CD4-positive, alpha-beta T cell (primary cell): ENCODE measurements around the gene CNIH4. TPM values are rescaled to one million over a fixed set of nuclear protein-coding genes. Genes with fewer than 3 reads are reported as not detected.

Source experiments
- ATAC-seq: fragments of 200-7000 bp; cut with Tn5 transposase; one replicate; pipeline ENCODE4 v1.10.0; 2022; ENCODE audit warnings: mild to moderate bottlenecking; ENCODE audit not compliant: poor library complexity
- CTCF ChIA-PET: fragments of 350-600 bp; sonication (Branson Sonifier 250); formaldehyde crosslinking; loops from one replicate; lab custom pipeline; 2021; ENCODE audit warnings: antibody characterized with exemption, inconsistent platforms; lab: Charles Lee
- POLR2A ChIA-PET: fragments of 350-600 bp; sonication (Branson Sonifier 250); formaldehyde crosslinking; loops from one replicate; lab custom pipeline; 2021; ENCODE audit warnings: antibody characterized with exemption, inconsistent platforms; lab: Charles Lee
- DNase-seq, 14 experiments: peaks; one replicate each; pipeline ENCODE4 v3.0.0-alpha.2; 2013 to 2020; ENCODE audit warnings: mixed read lengths in 2 of 14
- H3K27ac ChIP-seq, 2 donors: one replicate each; pipeline versions ENCODE4 v1.5.1 to v1.7.0; 2013; ENCODE audit warnings: low read length in 2 of 2, low read depth in 1 of 2, mild to moderate bottlenecking in 1 of 2
- H3K27me3 ChIP-seq, 2 experiments: 1 replicate in 1 of 2; 2 replicates in 1 of 2; pipeline versions ENCODE4 v1.6.1 to v1.7.0; 2013; ENCODE audit warnings: low read length in 2 of 2, control low read depth in 1 of 2, mild to moderate bottlenecking in 1 of 2, moderate library complexity in 1 of 2; ENCODE audit not compliant: insufficient read depth in 2 of 2, control insufficient read depth in 1 of 2
- H3K36me3 ChIP-seq: one replicate; pipeline ENCODE4 v1.6.1; 2013; ENCODE audit warnings: low read length, control low read depth; ENCODE audit not compliant: insufficient read depth
- H3K4me1 ChIP-seq: one replicate; pipeline ENCODE4 v1.6.1; 2013; ENCODE audit warnings: low read length, control low read depth; ENCODE audit not compliant: insufficient read depth
- H3K4me3 ChIP-seq: one replicate; pipeline ENCODE4 v1.5.1; 2013; ENCODE audit warnings: mild to moderate bottlenecking, low read length, moderate library complexity
- H3K9me3 ChIP-seq, 2 experiments: 1 replicate in 1 of 2; 2 replicates in 1 of 2; pipeline versions ENCODE4 v1.6.1 to v1.7.0; 2013; ENCODE audit warnings: low read length in 2 of 2, mild to moderate bottlenecking in 2 of 2, control low read depth in 1 of 2, moderate library complexity in 1 of 2; ENCODE audit not compliant: control insufficient read depth in 1 of 2, insufficient read depth in 1 of 2
- H3K27ac Mint-ChIP-seq: one replicate; pipeline ENCODE4 v1.8.0; 2020; ENCODE audit warnings: mixed read lengths
- H3K27me3 Mint-ChIP-seq: one replicate; pipeline ENCODE4 v1.8.0; 2021; ENCODE audit warnings: mixed read lengths
- H3K36me3 Mint-ChIP-seq: one replicate; pipeline ENCODE4 v1.8.0; 2021; ENCODE audit warnings: low read depth, mixed read lengths
- H3K4me1 Mint-ChIP-seq: one replicate; pipeline ENCODE4 v1.8.0; 2021; ENCODE audit warnings: low read depth, mixed read lengths
- H3K4me3 Mint-ChIP-seq: one replicate; pipeline ENCODE4 v1.8.0; 2020; ENCODE audit warnings: mild to moderate bottlenecking, mixed read lengths
- H3K9me3 Mint-ChIP-seq: one replicate; pipeline ENCODE4 v1.8.0; 2020; ENCODE audit warnings: mixed read lengths
- CTCF ChIP-seq: fragments of 200-600 bp; IDR thresholded peaks from one replicate; pipeline ENCODE4 v1.8.0; 2022; ENCODE audit warnings: antibody characterized with exemption, mild to moderate bottlenecking
- intact Hi-C, 2 experiments: fragments of 100-400 bp; cut with DNase I in 1 of 2; cut with micrococcal nuclease in 1 of 2; formaldehyde crosslinking; loops; one replicate each; pipeline versions ENCODE4 v1.15.1 to v1.9.0; 2023 to 2025; cut with DNase I, micrococcal nuclease
- total RNA-seq, 174 experiments: library from RNA in 2 of 174; stranded (reverse) in 2 of 174; gene quantifications; one replicate each; pipeline ENCODE4 v1.2.3 and lab custom pipeline; 2021 to 2026

CNIH4 gene
- total RNA-seq, 2 experiments from 2014 or later: 31.2 to 33.6 TPM

GRCh38 chr1:224329842-224330753, 26.6 kb upstream of the CNIH4 start, which contains the start of gene NVL:
Gene NVL, minus strand, starts transcription at chr1:224330172. Its CDS starts 45 bp downstream, at chr1:224330127.
- ATAC-seq (peak; percentile 92), DNase-seq (peak; percentile 66 to 91 (median 74))
- peak within 1 kb of the TSS; percentile 70 for H3K4me3 ChIP-seq
- Mint-ChIP-seq H3K9me3 (no peaks in the 10 kb centered on the region), H3K27ac (peak within 1 kb of the TSS; percentile 92), H3K4me1 (peaks cover 39% of the 10 kb centered on the region), H3K36me3 (peaks cover 14% of the 10 kb centered on the region), H3K27me3 (no peaks in the 10 kb centered on the region), H3K4me3 (peak within 1 kb of the TSS; percentile 90)
- intact Hi-C loops: loop anchor here (1.0 to 10.0 kb wide), 7 partner anchors 127 to 633 kb away; partner anchors contain the start of gene FBXO28 (in 1 of the 2)
- H3K27me3 ChIP-seq: no peaks in the 10 kb centered on the region
- CTCF ChIA-PET: no interaction called here
- peaks cover 8% of the 10 kb centered on the region for H3K36me3 ChIP-seq
- POLR2A ChIA-PET: interaction anchor here (0.6 to 1.7 kb wide), 21 partner anchors 11 to 338 kb away, joined by 3 to 11 read pairs (median 4); partner anchors contain the start of genes CNIH4, DEGS1, FBXO28 and WDR26
- no peak for TF ChIP-seq CTCF
- H3K27ac ChIP-seq: peak within 1 kb of the TSS; percentile 78 to 87
- H3K4me1 ChIP-seq: peaks cover 21% of the 10 kb centered on the region
- H3K9me3 ChIP-seq: no peaks in the 10 kb centered on the region

- intact Hi-C loops: loop anchor here (2.0 to 10.0 kb wide), 6 partner anchors 125 to 634 kb away; no protein-coding TSS in a partner anchor
Measured at GRCh38 chr1:224331326-224331725, 25.4 kb upstream of the CNIH4 start.

More at GRCh38 chr1:224331326-224331725, 25.4 kb upstream of the CNIH4 start:
- CTCF ChIA-PET: interaction anchor here (1.1 kb wide), 1 partner anchor 216 kb away, joined by 3 read pairs; no protein-coding TSS in a partner anchor
- Histone ChIP-seq H3K4me1 (peaks cover 21% of the 10 kb centered on the region), H3K4me3 (no peak overlapping the region), H3K27ac (no peak overlapping the region), H3K36me3 (peaks cover 6% of the 10 kb centered on the region), H3K9me3 (no peaks in the 10 kb centered on the region), H3K27me3 (no peaks in the 10 kb centered on the region)
- H3K4me3 Mint-ChIP-seq: peak overlapping the region; percentile 74
- H3K36me3 Mint-ChIP-seq: peaks cover 14% of the 10 kb centered on the region
- no peak for ATAC-seq
- peak overlapping the region; percentile 92 for H3K27ac Mint-ChIP-seq
- no peak for TF ChIP-seq CTCF
- no peaks in the 10 kb centered on the region for H3K27me3 Mint-ChIP-seq
- POLR2A ChIA-PET: no interaction called here
- DNase-seq: no peak
- H3K4me1 Mint-ChIP-seq: peaks cover 39% of the 10 kb centered on the region
- H3K9me3 Mint-ChIP-seq: no peaks in the 10 kb centered on the region
